Embryonic facial prominence (tissue), 1 donor: ENCODE data around the gene MED14.

ENCODE experiments used
- DNase-seq: peaks from one replicate; pipeline ENCODE4 v3.0.0-alpha.2; 2016; ENCODE audit errors: extremely low spot score

MED14 gene

DNA sequence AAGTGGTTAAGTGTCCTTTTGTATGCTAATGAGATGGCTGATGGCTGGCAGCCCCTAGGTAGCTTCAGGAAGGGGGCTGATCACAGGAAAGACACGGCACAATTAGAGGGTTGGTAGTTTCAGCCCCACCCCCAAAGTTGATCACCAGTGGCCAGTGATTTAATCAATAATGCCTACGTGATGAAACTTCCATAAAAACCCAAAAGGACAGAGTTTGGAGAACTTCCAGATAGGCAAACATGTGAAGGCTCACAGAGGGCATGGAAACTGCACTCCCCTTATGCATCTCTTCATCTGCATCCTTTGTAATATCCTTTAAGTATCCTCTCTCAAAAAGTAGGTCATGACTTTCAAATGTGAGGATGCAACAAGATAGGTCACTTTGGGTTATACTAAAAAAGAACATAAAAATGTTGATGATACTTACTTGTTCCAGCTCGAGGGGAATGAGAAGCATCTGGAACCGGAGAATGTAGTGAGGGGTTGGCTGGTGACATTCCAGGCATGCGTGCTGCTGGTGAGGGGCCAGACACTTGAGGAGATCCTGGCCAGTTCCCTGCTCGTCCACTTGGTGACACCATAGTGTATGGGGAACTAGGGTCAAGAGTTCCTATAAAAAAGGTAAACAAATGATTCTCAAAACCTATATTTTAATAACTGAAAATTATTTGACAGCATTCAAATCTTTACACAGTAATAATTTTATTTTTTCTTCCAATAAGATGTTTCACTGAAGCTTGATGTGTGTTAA is 71.3 kb downstream of the MED14 start:
- DNase-seq, result no peak

DNA sequence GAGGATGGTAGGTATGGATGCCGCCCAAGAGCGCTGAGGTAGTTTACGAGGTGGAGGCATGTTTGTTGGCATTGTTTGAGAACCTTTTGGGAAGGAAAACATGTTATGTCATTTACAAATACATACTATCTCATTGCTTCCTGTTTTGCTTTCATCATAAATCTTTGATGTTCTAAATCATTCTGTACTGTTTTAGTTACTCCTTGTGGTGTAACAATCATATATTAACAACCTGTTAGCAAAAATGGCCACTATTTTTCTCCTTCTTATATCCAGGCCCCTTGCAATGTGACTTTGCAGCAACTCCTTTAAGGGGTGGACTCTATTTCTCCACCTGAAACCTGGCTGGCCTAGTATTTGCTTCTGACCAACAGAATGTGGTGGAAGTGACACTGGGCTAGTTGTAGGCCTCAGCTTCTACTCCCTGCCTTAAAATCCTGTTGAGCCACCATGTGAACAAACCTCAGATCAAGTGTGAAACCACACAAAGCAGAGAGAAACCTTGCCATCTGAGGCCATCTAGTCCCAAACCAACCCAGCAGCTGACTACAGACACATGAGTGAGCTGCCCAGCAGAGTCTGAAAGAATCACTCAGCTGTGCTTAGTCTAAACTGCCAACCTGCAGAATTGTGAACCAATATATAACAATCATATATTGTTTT is 72.1 kb downstream of the MED14 start:
- no peak for DNase-seq

DNA sequence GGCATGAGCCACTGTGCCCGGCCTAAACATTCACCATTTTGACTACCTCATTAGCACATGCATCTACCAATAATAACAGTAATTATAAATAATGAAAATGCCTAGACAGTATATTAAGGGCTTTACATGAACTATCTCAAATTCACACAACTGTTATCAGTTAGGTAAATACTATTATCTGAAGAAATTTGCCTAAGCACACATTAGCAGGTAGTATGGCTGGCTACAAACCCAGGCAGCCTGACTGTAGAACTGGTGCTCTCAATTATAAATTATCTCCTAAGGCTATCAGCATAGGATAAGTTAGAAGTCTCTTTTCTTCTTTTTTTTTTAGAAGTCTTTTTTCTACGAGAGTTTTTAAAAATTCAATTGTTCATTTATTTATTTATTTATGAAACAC is 73.9 kb downstream of the MED14 start:
- no peak for DNase-seq

DNA sequence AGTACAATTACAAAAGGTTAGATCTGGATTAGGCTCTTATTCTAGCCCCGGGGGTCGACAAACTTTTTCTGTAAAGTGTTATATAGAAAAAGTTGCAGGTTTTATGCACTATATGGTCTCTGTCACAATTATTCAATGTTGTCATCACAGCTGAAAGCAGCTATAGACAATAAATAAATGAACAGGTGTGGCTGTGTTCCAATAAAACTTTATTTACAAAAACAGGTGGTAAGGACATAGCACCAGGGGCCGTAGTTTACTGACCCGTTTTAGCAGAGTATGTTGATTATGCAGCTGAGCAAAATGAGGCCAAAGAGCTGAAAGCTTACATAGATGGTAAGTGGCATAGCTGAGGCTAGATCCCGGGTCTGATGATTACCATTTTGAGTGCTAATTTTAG is 75.0 kb downstream of the MED14 start:
- DNase-seq, result no peak

DNA sequence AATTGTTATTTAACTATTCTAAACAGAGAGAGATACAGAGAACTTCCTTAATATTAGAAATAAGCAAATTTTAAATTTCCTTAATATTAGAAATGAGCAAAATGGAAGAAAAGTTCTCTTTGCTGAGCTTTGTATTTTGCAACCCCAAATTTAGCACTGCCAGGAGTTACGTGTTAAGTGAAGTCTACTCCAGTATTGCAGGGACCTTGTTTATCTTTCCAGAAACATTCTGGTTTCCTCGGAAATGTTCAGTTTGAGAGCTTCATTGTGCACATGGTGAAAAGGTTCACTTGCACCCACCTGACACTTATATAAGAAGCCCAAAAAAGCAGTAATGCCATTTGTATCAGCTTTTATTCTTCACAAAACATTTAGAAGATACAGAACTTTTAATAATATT is 81.8 kb downstream of the MED14 start:
- DNase-seq, result no peak

DNA sequence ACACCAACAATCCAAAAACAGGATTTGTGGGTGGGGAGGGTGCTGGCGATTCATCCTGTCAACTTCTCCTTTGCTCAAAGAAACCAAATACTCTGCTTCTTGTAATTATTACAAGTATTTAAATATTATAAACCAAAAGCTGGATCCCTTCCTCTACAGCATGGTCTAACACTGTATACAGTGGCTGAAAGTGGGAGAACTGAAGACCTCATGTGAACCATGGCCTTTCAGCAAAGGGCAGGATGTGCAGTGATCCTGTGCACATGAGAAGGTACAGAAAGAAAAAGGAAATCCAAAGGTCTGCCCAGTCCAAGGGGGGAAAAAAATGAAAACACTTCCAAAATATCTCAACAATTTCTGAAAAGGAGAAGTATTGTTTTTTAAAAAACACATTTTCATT is 82.7 kb downstream of the MED14 start:
- DNase-seq, result no peak

DNA sequence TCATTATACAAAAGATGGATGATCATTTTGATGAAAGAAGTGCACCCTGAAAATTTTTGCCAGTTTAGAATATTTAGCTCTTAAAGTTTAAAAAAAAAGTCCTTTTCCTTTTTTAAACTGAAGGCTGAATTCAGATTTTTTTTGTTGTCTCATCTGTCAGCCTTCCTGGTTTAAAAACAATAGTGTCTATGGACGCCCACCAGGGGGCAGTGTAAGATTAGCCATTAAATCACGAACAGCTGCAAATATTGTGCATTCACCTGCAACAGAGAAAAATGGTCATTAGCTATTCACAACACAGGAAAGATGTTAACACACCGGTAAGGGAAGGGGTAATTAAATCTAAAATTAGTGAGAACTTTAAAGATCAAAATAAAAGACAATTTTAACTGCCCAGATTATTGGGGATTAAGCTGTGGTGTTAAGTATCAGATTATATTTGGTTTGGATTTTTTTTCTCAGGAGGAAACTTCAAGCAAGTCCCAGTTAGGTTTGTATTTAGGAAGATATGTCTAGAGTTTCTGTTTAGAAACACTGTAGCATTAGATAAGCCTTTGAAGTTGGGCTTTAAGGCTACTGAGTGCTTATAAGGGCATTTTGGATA is 83.6 kb downstream of the MED14 start:
- peak; percentile 15 for DNase-seq

DNA sequence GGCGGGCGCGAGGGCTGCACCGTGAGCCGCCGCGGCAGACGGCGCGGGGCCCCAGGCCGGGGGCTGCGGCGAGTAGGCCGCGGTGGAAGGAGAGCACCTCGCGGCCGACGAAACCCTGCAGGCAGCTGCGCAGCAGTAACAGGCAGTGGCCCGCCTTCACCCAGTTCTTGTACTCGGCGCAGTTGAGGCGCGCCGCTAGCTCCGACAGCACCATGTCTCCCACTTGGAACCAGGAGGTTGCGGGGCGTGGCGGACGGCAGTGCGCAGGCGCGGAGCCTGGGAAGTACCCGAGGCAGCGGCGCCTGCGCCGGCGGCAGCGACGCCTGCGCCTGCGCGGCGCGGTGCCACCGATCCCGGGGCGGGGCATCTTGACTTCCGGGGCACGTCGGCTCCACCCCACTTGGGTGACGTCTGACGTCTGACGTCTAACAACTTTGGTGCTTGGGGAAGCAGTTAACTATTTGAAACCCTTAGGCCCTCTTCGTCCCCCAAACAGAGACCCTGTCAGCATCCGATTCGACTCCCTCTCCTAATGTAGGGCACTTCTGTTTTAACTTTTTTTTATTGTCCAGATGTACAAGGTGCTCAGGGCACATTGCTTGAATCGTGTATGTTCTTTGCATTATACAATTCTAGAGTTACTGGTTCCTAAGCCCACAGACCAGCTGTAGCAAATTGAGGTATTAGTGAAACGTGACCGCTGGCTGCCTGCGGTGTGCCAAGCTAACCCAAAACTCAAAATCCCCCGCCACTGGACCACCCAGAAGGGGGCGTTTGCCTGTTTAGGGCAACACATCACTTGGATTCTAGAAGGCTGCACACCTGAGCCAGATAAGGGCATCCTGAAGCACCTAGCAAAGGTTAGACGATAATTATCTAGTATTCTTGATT is 87.8 kb downstream of the MED14 start, which contains the start of gene CXorf38:
CXorf38 (minus strand) TSS at position 255 of the 891 bp plus-strand sequence; CDS start at position 214, 41 bp downstream.
- DNase-seq, result peak; percentile 75

DNA sequence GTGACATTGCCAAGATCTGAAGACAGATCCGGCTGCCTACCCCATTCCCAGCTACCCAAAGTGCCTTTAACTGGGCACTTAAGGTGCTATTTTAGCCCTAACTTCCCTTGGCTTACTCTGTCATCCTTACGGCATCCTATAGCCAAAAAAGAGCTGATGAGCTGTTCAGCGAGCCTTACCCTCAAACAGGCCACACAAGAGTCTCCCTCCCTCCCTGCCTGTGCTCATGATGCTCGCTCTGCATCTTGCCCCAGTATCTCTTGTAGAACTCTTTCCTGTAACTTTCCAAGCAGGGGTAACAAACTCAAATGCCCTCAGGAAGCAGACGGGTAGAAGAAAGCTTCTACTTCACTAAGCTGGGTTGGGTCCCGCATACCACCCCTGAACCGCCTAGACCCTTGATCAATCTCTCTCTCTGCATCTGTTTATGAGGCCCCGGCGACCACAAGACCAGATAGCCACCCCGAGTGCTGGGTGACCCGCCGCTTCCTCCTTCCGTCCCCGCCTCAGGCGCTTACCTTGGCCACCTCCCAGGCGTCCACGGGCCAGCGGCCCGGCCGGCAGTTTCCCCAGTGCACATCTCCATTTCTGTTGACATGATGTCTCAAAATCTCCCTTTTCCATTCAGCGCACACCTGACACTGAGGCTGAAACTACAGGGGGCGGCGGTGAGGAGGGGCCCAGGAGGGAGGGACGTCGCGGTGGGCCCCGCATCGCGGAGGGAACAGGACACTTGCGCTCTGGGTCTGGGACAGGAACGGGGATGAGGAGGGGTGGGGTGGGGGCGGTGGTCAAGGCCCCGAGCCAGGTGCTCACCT is 88.6 kb downstream of the MED14 start:
- DNase-seq, result no peak

DNA sequence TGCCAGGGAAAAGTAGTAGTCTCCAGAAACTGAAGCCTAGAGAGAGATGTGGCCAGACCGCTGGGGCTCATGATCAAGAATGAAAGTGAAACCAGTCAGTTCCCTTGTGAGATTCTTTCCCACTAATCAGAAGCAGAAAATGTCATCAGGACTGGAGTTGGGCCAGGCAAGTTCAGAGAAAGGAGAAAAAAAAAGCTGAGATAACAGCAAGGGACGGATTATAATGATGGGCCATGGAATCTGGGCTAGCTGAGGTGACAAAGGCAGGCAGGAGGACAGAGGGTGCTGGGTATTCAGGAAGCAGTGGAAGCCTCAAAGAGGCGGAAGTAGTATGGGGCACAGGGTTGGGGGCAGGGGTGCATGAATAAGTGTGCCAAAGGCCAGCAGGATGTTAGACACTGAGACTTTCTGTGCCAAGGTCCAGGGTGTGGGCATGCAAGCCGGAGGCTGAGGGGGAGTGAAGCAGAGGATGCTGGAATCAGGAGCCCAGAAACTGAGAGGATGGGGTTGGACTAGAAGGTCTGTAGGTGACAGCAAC is 90.5 kb downstream of the MED14 start:
- DNase-seq, result no peak

DNA sequence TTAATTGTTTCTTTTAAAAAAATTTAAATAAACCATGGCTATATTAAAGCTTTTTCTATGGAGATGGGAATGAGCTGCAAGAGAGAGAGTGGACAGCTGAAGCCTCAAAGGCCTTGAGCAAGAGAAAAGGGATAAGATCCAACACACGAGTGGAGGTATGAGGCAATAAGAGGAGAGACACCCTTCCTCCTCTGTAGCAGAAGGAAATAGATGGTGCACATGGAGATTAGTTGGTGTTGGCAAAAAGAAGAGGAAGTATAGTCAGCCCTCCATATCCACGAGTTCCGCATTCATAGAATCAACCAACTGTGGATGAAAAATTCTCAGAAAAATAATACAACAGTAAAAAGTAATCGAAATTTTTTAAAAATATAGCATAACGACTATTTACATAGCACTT is 91.2 kb downstream of the MED14 start:
- no peak for DNase-seq

DNA sequence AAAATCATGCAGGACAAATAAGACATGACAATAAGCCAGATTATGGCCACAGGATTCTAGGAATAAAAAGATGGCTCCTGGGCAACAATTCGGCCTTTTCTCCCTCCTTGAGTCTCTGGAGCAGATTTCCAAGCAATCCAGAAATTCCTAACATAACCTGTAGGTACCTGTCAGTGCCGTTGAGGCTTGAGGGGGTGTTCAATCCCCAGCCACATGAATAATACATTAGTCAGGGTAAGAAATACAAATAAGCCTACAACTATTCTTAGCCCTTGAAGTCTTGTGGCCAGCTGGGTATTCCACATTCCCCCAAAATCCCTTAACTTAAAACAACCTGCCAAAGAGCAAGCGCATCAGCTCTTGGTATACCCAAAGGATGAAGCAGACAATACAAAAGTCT is 97.7 kb downstream of the MED14 start:
- DNase-seq, result no peak

DNA sequence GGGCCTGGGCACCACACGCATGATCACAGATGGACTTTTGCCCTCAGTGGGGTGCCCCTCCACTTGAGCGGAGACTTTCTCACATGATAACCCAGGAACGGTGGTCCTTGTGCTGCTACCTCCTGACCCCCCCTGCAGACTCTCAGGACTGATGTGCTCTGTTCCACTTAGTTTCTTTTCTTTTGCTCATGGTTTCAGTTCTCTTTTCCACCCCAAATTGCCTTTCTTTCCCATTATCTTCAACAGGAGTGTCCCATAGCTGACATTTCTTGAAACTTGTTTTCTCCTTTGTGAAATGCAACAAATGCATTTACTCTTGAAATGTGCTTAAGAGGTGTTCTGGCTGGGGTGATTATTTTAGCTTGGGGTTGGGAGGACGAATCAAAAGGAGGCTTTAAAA is 103.1 kb downstream of the MED14 start:
- no peak for DNase-seq

DNA sequence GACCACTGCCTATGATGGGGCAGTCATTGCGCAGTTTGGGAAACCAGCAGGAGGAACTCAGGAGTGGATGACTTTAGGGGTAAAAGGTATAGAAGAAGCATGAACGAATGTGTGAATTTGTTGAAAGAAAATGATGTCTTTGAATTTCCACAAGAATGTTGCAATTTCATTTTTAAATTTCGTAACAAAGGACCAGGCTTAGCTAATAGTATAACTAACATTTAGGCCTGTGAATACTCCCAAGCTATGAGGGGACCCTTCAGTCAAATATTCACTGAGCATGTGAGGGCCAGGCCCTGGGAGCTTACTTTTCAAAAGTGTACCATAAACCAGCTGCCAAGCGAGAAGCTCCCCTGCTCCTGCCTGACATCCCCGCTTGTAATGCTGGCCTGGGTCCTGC is 106.8 kb downstream of the MED14 start:
- no peak for DNase-seq

DNA sequence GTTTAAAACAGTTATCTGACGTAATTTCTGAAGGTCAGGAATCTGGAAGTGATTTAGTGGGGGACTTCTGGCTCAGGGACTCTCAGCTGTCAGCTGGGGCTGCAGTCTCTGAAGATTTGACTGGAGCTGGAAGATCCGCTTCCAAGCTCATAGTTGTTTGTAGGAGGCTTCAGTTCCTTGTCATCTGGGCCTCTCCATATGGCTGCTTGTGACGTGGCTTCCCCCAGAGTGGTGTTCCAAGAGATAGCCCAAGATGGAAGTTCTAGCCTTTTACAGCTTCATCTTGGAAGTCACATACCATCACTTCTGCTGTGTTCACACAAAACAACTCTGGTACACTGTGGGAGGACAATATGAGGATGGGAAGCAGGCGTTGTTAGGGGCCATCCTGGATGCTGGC is 110.0 kb downstream of the MED14 start:
- no peak for DNase-seq

DNA sequence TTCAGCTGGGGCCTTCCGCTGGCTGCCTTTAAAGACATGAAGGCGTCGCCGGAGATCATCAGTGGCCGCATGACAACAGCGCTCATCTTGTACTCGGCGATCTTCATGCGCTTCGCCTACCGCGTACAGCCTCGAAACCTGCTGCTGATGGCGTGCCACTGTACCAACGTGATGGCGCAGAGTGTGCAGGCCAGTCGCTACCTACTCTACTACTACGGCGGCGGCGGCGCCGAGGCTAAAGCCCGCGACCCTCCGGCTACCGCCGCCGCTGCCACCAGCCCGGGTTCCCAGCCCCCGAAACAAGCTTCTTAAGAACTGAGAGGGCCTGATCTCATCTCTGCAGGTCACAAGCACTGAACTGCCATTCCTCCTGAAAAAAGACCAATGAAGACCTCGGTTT is 111.7 kb downstream of the MED14 start:
- no peak for DNase-seq

DNA sequence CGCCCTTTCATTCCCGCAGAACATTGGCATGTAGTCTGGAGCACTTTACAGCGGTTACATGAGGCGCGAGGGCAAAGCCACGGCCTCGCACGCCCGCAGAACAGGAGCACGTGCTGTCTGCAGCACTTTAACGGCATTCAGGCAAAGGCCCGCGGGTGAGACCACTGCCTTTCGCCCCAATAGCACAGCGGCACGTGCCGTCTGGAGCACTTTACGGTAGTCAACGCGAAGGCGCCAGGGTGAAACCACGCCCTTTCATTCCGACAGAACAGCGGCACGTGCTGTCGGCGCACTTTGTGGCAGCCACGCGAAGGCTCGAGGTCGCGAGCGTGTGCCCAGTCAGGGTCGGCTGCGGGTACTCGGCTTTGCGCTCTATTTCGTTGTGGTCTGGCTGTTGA is 112.2 kb downstream of the MED14 start, which contains the start of gene MPC1L:
MPC1L (plus strand) TSS at position 290 of the 398 bp plus-strand sequence. CDS start 138 bp downstream, outside the sequence.
- DNase-seq, result no peak

DNA sequence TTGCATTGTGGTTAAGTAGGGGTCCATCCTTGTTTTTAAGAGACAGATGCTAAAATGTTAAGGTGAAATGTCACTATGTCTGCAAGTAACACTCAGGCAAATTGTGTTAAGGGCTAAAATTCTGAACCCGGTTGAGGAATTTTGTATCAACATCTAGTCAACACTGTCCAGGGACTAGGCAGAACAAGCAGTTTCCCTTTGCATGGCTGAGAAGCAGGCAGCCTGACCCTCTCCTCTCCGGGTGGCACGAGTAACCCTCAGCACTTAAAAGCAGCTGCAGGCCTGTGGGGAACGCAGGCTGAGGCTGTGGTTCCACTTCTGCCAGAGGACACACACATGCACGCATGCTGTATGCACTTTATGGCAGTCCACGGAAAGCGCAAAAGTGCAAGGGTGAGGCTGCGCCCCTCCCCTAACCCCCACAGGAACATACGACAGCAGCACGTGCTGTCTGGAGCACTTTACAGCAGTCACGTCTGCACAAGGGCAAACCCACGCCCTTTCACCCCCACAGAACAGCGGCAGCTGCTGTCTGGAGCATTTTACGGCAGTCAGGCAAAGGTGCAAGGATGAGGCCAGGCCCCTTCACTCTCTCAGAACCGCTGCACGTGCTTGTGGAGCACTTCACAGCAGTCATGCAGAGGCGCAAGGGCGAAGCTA is 112.7 kb downstream of the MED14 start:
- DNase-seq, result no peak

DNA sequence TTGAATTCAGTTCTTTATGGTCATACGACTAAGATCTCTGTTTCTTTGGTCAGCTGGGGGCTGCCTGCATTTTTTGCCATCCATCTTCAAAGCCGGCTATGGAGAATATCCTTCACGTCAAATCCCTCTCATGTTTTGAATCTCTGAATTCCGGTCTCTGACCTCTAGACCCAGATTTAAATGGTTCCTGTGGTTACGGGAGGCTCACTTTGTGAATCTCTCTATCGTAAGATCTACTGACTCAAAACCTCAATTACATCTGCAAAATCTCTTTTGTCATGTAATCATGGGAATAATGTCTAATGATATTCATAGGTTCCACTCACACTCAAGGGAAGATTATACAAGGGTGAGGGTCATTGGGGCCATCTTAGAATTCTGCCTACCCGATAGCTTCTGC is 117.8 kb downstream of the MED14 start:
- no peak for DNase-seq

DNA sequence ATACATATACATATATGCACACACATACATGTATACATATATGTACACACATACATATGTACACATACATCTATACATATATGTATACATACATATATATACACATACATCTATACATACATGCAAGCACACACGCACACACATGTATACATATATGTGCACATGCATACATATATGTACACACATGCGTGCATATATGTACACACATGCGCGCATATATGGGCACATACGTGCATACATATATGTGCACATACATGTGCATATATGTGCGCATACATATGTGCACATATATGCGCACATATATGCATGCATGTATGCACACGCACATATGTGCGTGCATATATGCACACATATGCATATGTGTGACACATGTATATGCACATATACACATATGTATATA is 119.4 kb downstream of the MED14 start:
- DNase-seq, result no peak
